Suppressor macrophage treated with lipopolysaccharide for 4 hours (primary cell): ENCODE results near the gene MRGPRE.

Experiments
- DNase-seq: peaks from one replicate; pipeline ENCODE4 v3.0.0-alpha.2; 2020

Gene MRGPRE

DNA sequence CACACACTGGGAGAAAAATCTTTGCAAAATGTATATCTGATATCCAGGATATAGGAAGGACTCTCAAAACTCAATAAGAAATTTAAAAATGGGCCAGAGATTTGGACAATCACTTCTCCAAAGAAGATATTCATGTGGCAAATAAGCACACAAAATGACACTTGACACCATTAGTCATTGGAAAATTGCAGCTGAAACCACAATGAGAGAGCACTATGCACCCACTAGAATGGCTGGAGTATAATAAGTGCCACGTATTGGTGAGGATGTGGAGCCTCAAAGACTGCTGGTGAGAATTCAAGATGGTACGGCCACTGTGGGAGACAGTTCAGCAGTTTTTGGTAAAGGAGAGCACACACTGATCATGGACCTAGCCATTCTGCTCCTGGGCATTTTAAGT is 54.3 kb downstream of the MRGPRE start:
- DNase-seq, result peak; percentile 62
